ENCODE data around the gene DGKI. TPM values are rescaled to one million over a fixed set of nuclear protein-coding genes. Genes with fewer than 3 reads are reported as not detected.

DGKI gene
- total RNA-seq, 1 experiment from 2014 or later: 0.79 TPM

DNA sequence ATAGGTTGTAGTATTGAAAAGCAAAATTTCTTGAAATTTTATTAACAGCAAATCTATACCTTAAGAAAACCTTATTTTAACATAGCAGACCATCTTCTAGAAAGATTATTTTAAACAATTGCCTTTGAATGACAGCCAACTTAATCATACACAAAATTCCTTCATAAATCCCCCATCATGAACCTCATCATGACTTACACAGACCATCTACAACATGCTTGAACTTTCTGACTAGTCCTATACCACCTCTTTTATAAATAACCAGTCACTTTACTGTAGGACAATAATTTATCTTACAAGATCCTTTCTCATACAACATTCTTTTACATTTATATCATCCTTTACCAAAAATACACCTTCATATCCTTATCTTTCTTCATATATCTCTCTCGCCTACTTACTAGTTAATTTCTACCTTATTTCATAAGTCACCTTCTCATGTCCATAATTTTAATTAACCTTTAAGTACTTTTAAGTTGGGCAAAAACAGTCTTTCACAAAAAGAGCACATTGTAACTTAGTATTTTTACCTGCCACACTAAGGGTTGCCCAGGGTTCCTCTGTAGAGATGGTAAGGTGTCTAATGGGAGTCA, 486.6 kb downstream of the DGKI start:
- DNase-seq (ENCODE audit: low spot score) (no peak), ATAC-seq (no peak)
- no peak overlapping the region for H3K27ac Mint-ChIP-seq
- peaks cover 6% of the 10 kb centered on the region for H3K27me3 Mint-ChIP-seq (ENCODE audit: low read depth)
- H3K36me3 Mint-ChIP-seq: peaks cover 87% of the 10 kb centered on the region
- TF ChIP-seq, protein P1, sequence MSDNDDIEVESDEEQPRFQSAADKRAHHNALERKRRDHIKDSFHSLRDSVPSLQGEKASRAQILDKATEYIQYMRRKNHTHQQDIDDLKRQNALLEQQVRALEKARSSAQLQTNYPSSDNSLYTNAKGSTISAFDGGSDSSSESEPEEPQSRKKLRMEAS (CRISPR knock-in tag; IDR thresholded peaks at IDR 0.05): no peak
- TF ChIP-seq JAZF1 (CRISPR knock-in tag; IDR thresholded peaks at IDR 0.05): no peak
- TF ChIP-seq TEAD1 (CRISPR knock-in tag; IDR thresholded peaks at IDR 0.05): no peak
- no peak for TF ChIP-seq FOXJ3 (CRISPR knock-in tag; IDR thresholded peaks at IDR 0.05; ENCODE audit: borderline replicate concordance)
- TF ChIP-seq, protein P2, sequence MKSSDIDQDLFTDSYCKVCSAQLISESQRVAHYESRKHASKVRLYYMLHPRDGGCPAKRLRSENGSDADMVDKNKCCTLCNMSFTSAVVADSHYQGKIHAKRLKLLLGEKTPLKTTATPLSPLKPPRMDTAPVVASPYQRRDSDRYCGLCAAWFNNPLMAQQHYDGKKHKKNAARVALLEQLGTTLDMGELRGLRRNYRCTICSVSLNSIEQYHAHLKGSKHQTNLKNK (CRISPR knock-in tag; IDR thresholded peaks at IDR 0.05): no peak
- TF ChIP-seq NFE2L1 (CRISPR knock-in tag; IDR thresholded peaks at IDR 0.05): no peak
- no peak overlapping the region for H3K4me3 Mint-ChIP-seq
- ChIA-PET CTCF (no interaction called here), POLR2A (no interaction called here)
- H3K9me3 Mint-ChIP-seq: peaks cover 91% of the 10 kb centered on the region
- no peaks in the 10 kb centered on the region for H3K4me1 Mint-ChIP-seq

DNA sequence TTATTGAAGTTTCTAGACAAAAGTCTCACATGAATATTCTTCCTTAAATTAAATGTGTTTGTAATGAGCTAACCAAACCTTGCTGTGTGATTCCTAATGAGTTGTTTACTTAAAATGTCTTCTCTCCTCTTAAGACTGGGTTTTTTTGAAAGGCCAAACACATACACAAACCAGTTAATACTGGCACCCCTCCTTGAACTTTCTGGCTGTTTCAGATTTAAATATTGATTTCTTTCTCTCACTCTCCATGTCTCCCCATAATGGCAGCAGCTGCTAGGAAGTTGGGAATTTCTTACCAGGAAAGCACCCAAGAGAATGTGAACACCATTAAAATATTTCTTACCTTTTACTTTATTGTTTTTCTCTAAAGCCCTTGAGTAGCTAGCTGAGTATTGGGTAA, 491.8 kb downstream of the DGKI start:
- Mint-ChIP-seq H3K36me3 (peaks cover 41% of the 10 kb centered on the region), H3K4me1 (no peaks in the 10 kb centered on the region), H3K27ac (no peak overlapping the region), H3K27me3 (ENCODE audit: low read depth) (peaks cover 3% of the 10 kb centered on the region), H3K9me3 (peaks cover 42% of the 10 kb centered on the region), H3K4me3 (no peak overlapping the region)
- ATAC-seq (no peak), DNase-seq (ENCODE audit: low spot score) (no peak)
- TF ChIP-seq, protein P3, sequence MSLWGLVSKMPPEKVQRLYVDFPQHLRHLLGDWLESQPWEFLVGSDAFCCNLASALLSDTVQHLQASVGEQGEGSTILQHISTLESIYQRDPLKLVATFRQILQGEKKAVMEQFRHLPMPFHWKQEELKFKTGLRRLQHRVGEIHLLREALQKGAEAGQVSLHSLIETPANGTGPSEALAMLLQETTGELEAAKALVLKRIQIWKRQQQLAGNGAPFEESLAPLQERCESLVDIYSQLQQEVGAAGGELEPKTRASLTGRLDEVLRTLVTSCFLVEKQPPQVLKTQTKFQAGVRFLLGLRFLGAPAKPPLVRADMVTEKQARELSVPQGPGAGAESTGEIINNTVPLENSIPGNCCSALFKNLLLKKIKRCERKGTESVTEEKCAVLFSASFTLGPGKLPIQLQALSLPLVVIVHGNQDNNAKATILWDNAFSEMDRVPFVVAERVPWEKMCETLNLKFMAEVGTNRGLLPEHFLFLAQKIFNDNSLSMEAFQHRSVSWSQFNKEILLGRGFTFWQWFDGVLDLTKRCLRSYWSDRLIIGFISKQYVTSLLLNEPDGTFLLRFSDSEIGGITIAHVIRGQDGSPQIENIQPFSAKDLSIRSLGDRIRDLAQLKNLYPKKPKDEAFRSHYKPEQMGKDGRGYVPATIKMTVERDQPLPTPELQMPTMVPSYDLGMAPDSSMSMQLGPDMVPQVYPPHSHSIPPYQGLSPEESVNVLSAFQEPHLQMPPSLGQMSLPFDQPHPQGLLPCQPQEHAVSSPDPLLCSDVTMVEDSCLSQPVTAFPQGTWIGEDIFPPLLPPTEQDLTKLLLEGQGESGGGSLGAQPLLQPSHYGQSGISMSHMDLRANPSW (CRISPR knock-in tag; conservative IDR thresholded peaks at IDR 0.05; ENCODE audit: low read depth): no peak
- TF ChIP-seq TP53 (CRISPR knock-in tag; IDR thresholded peaks at IDR 0.05) (no peak), HMGA2 (CRISPR knock-in tag; IDR thresholded peaks at IDR 0.05) (no peak), GRHL2 (CRISPR knock-in tag; IDR thresholded peaks at IDR 0.05; ENCODE audit: insufficient replicate concordance, severe bottlenecking) (no peak), JAZF1 (CRISPR knock-in tag; IDR thresholded peaks at IDR 0.05) (no peak), ZNF263 (CRISPR knock-in tag; IDR thresholded peaks at IDR 0.05; ENCODE audit: low read depth) (no peak), NR2C2 (CRISPR knock-in tag; IDR thresholded peaks at IDR 0.05) (no peak), SP1 (CRISPR knock-in tag; conservative IDR thresholded peaks at IDR 0.05) (no peak), IRF2 (CRISPR knock-in tag; IDR thresholded peaks at IDR 0.05; ENCODE audit: borderline replicate concordance, low read depth) (no peak)
- TF ChIP-seq, protein P4, sequence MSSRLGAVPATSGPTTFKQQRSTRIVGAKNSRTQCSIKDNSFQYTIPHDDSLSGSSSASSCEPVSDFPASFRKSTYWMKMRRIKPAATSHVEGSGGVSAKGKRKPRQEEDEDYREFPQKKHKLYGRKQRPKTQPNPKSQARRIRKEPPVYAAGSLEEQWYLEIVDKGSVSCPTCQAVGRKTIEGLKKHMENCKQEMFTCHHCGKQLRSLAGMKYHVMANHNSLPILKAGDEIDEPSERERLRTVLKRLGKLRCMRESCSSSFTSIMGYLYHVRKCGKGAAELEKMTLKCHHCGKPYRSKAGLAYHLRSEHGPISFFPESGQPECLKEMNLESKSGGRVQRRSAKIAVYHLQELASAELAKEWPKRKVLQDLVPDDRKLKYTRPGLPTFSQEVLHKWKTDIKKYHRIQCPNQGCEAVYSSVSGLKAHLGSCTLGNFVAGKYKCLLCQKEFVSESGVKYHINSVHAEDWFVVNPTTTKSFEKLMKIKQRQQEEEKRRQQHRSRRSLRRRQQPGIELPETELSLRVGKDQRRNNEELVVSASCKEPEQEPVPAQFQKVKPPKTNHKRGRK (CRISPR knock-in tag; IDR thresholded peaks at IDR 0.05; ENCODE audit: borderline replicate concordance): no peak
- TF ChIP-seq, protein P5, sequence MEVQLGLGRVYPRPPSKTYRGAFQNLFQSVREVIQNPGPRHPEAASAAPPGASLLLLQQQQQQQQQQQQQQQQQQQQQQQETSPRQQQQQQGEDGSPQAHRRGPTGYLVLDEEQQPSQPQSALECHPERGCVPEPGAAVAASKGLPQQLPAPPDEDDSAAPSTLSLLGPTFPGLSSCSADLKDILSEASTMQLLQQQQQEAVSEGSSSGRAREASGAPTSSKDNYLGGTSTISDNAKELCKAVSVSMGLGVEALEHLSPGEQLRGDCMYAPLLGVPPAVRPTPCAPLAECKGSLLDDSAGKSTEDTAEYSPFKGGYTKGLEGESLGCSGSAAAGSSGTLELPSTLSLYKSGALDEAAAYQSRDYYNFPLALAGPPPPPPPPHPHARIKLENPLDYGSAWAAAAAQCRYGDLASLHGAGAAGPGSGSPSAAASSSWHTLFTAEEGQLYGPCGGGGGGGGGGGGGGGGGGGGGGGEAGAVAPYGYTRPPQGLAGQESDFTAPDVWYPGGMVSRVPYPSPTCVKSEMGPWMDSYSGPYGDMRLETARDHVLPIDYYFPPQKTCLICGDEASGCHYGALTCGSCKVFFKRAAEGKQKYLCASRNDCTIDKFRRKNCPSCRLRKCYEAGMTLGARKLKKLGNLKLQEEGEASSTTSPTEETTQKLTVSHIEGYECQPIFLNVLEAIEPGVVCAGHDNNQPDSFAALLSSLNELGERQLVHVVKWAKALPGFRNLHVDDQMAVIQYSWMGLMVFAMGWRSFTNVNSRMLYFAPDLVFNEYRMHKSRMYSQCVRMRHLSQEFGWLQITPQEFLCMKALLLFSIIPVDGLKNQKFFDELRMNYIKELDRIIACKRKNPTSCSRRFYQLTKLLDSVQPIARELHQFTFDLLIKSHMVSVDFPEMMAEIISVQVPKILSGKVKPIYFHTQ (CRISPR knock-in tag; IDR thresholded peaks at IDR 0.05): no peak
- TF ChIP-seq, protein P6, sequence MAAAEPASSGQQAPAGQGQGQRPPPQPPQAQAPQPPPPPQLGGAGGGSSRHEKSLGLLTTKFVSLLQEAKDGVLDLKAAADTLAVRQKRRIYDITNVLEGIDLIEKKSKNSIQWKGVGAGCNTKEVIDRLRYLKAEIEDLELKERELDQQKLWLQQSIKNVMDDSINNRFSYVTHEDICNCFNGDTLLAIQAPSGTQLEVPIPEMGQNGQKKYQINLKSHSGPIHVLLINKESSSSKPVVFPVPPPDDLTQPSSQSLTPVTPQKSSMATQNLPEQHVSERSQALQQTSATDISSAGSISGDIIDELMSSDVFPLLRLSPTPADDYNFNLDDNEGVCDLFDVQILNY (CRISPR knock-in tag; IDR thresholded peaks at IDR 0.05): no peak
- TF ChIP-seq, protein P7, sequence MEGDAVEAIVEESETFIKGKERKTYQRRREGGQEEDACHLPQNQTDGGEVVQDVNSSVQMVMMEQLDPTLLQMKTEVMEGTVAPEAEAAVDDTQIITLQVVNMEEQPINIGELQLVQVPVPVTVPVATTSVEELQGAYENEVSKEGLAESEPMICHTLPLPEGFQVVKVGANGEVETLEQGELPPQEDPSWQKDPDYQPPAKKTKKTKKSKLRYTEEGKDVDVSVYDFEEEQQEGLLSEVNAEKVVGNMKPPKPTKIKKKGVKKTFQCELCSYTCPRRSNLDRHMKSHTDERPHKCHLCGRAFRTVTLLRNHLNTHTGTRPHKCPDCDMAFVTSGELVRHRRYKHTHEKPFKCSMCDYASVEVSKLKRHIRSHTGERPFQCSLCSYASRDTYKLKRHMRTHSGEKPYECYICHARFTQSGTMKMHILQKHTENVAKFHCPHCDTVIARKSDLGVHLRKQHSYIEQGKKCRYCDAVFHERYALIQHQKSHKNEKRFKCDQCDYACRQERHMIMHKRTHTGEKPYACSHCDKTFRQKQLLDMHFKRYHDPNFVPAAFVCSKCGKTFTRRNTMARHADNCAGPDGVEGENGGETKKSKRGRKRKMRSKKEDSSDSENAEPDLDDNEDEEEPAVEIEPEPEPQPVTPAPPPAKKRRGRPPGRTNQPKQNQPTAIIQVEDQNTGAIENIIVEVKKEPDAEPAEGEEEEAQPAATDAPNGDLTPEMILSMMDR (IDR thresholded peaks at IDR 0.05): no peak
- TF ChIP-seq, protein P8, sequence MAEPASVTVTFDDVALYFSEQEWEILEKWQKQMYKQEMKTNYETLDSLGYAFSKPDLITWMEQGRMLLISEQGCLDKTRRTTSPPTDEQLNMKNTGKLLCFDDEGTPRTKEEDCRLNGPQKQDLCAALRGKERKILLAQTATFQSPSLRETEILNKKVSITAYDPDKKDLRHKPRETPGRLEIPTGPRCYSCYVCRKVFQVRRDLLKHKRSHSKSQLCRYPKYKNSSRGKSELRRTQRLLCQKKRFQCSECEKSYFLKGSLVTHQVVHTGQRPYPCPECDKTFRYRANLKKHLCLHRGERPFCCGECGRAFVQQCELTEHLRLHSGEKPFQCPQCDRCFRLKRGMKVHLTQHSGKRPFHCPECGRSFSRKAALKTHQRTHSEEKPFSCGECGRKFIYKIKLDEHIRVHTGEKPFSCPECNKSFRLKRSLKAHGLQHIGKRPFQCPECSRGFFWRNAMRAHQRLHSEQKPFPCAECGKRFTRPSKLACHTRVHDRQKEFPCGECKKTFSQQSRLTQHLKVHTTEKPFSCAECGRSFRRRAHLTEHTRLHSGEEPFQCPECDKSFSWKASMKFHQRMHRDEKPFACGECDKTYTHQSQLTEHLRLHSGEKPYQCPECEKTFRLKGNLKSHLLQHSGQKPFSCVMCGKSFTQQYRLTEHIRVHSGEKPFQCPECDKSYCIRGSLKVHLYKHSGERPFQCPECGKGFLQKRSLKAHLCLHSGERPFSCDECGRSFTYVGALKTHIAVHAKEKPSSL (CRISPR knock-in tag; conservative IDR thresholded peaks at IDR 0.05): no peak
- TF ChIP-seq, protein P9, sequence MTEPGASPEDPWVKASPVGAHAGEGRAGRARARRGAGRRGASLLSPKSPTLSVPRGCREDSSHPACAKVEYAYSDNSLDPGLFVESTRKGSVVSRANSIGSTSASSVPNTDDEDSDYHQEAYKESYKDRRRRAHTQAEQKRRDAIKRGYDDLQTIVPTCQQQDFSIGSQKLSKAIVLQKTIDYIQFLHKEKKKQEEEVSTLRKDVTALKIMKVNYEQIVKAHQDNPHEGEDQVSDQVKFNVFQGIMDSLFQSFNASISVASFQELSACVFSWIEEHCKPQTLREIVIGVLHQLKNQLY (CRISPR knock-in tag; IDR thresholded peaks at IDR 0.05): no peak
- POLR2A ChIA-PET: no interaction called here
- CTCF ChIA-PET: no interaction called here
